Stimulated activated CD4-positive, alpha-beta T cell treated with anti-CD3 and anti-CD28 coated beads, Interleukin-15, amount 100 ng/mL, for 48 hours (primary cell): Measurements from ENCODE around the gene PNPLA5.
"Not testable (repeated sequence)": the region's sequence is repeated elsewhere in the genome, so short reads cannot be mapped to it uniquely, and the experiment has no call there.

Experiments
- DNase-seq, 2 donors: peaks; one replicate each; pipeline ENCODE4 v3.0.0-alpha.2; 2020; ENCODE audit warnings: low read depth in 2 of 2

PNPLA5 gene

DNA sequence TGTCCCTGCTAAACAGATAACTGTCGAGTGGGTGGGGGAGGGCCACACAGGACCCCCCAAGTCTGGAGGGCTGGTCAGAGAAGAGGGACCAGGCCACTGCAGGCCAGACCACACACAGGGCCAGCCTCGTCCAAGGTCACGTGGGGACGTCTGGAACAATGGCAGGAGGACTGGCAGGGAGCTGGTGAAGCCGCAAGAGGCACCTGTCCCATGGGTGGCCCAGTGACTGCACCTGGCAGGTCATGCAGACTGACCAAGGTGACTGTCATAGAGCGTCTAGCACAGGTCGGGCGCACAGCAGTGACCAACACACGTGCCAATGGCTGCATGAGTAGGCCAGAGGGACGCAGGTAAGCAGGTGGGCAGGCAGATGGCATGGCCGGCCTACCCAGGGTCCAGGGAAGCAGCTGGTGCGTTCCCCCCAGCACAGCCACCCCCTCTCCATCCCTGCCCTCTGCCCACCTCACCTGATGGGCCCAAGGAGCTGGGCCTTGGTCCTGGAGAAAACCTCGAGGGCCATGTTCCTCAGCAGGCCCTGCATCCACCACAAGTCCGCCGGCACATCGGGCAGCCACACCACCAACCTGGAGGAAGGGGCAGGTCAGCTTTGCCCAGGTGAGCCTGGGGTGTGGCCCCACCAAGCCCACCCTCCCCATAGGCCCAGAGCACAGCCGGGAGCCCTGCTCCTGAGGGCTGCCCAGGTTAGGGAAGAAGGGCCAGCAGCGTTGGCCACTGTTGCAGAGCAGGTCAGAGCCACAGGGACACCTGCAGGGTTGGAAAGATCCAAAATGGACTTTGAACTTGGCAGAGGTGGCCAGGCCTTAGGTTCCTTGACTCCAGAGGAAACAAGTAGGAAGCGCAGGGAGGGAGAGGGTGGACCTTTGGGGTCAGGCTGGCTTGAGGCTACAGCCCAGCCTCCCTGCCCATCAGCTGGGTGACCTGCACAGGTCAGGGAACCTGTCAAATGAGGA, 10.4 kb downstream of the PNPLA5 start:
- DNase-seq, result no peak

DNA sequence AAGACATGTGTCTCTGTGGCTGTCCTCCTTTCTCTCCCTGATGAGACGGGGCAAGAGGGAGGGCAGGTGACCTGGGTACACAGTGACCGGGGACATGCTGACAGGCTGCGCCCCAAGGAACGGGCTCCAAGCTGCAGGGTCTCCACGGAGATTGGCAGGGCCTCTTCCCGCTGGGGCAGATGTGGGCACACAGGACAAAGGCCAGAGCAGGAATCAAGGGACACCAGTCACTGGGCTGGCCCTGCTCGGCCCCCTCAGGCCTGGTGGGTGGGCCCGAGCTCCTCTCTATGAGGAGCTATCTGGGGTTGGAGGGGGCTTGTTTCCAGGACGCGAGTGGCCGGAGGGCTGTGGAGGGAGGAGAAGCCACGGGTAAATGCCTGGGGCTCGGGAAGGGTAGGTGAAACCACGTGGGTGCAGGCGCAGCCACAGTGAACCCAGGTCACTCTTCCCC, 11.2 kb downstream of the PNPLA5 start:
- DNase-seq, result no peak

DNA sequence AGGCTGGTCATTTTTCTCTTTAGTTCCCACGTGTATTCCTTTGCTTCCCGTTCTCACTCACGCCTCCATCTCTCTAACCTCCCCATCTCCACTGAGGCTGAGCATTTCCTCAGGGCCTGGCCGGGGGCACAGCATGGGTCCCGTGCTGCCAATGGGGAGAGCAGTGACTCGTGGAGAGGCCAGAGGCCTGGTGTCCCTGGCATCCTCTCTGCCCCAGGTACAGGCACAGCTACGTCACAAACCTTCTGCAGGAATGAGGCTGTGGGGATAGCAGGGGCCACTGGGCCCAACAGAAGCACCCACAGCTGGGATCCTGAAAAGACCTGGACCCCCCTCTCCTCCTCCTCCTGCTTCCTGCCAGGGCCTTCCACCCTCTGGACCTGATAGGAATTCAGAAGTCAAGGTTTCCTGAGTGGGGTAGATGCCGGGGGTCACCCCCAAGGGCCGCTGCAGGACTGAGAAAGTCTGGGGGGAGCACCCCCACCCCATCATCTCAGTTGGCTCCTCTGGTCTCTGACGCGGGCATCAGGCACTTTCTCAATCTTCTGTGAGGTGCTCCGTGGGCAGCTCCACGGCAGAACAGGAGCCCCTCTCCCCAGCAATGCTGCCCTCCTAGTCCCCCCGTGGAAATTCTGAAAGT, 11.8 kb downstream of the PNPLA5 start:
- DNase-seq, result no peak

DNA sequence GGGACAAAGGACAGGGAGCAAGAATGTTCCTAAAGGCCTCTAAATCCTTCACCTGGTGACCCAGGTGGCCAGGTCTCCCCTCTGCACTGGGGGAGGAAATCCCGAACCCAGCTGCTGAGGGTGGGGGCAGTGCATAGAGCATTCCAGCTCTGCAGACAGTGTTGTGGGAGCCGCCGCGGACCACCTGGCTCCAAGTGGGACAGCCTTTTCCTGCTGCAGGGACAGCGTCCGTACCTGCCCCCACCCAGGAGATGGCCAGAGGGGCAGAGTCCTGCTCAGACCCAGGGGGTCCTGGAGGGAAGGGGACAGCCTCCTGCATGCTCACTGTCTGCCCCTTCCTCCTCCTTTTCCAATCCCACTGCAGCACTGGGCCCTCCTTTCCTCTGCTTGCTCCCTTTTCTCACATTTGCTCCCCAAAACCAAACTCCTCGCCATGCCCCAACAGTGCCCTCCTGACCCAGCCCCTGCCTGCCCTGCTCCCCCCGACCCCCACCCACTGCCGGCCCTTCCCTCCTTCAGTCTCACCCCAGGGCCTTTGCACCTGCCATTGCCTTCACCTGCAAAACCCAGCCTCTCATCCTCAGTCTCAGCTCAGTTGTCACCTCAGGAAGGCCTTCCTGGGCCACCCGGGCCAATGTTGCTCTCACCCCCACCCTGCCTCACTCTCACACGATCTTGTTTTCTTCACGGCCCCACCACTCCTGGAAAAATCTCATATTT, 12.8 kb downstream of the PNPLA5 start:
- DNase-seq, result no peak

DNA sequence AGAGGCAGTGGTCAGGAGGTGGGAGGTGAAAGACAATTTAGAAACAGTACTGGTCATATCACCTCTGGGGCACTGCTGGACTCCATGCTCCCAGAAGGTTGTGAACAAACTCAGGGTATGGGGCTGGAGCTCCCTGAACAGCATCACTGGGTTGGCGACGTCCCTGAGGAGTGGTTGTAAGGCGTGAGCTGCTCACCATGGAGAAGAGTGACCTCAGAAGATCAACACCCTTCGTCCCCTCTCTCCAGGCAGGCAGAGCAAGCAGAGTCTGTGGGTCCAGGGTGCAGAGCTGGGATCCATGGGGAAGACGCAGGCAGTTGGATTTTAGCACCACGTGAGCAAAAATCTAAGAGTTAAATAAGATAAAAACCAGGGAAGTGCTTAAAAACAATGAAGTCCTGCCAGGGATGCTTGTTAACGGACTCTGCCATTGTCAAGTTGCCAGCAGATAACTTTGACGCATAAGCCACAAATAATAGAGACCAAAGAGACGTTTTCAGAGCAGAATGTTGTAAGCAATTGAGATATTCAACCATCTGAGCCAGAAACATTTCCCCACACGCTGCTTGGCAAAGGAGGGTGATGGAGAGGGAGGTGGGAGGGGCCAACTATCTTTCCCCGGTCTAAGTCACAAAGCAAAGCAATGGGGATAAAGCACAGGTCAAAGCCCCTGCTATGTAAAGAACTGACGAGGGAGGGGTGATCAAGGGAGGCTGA, 13.6 kb downstream of the PNPLA5 start:
- DNase-seq, result no peak

DNA sequence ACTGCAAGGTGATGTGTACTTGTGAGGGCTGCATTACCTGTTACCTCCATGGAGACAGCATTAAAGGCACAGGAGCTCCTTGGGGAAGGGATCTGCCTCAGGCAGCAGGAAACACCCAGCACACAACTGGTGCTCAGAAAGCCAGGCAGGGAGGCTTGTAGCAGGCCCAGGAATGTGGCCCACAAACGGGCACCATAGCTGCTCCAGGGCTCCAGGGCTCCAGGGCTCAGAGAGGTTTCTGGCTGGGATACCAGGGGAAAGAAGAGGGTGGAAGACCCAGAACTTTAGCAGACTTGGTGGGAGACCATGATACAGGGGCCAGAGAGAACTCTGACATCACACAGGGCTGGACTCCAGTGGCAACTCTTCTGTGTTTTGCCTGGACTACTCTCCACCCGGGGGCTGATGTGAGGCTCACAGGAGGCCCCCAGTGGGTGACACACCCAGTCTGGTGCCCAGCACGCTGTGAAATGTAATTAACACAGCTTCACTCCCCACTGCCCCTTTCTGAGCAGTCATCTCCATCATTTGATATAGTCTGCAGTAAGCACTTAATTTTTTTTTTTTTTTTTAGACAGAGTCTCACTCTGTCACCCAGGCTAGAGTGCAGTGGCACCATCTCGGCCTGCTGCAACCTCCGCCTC, 14.8 kb downstream of the PNPLA5 start:
- no peak for DNase-seq

DNA sequence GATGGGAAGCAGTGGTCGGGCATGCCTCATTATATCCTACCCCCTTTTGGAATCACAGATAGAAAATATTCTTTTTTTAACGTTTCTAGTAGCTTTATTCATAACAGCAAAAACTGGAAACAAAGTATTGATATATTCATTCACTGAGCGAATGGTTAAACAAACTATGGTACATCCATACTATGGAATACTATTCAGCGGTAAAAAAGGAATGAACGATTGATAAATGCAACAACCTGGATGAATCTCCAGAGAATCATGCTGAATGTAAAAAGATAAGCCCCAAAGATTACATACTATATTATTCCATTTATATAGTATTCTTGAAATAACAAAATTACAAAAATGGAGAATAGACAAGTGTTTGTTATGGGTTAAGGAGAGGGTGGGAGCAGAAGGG, 22.0 kb downstream of the PNPLA5 start:
- DNase-seq, result no peak

DNA sequence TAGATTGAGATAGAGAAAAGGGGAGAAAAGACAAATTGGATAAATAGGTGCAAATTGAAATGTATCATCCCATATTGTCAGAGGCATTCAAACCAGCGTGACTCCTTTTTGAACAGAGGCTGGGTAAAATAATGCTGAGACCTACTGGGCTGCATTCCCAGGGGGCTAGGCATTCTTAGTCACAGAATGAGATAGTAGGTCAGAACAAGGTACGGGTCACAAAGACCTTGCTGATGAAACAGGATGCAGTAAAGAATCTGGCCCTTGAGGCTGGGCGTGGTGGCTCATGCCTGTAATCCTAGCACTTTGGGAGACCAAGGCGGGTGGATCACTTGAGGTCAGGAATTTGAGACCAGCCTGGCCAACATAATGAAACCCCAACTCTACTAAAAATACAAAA, 22.8 kb downstream of the PNPLA5 start:
- DNase-seq, result not testable (repeated sequence)

DNA sequence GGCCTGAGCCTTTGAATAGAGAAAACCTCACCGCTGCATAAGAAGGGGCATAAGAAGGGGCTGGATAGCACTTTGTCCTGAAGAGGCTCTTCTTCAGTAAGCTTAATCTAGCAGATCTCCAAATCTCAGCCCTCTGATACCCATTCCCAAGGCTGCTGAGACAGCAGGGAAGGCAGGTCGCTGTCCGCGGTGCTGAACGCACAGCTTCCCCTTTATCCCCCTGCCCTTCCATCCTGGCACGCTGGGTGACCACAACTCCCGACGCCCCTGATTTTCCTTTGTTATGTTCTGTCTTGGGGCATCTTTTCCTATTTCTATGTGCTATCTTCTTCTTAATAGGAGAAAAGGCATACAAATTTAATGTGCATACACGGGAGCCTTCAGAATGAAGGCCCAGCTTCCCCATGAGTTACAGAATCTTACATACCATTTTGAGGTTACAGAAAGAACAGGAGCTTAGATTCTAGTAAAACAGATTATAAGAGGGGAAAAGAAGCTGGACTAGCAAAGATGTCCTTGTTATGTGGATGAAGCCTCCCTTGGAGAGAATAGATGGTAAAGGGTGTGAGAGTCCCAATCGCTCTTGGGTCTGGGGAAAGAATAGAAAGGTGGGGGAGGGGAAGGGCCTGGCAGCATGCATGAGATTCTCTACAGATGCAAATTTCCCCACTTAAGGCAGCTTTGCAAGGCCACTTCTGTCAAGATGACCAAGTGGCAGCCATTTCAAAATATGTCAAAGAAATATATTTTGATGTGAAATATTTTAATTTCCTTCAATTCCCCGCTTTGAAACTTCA, 23.8 kb downstream of the PNPLA5 start:
- peak in 1 of 2 donors; percentile 10 for DNase-seq

DNA sequence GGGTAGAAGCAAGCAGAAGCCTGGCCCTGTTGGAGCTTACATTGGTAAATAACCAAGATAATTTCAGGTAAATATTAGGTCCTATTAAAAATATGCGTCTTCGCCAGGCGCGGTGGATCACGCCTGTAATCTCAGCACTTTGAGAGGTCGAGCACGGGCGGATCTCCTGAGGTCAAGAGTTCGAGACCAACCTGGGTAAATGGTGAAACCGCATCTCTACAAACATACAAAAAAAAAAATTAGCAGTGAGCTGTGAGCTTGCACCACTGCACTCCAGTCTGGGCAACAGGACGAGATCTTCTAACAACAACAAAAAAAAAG, 29.0 kb downstream of the PNPLA5 start:
- no peak for DNase-seq

DNA sequence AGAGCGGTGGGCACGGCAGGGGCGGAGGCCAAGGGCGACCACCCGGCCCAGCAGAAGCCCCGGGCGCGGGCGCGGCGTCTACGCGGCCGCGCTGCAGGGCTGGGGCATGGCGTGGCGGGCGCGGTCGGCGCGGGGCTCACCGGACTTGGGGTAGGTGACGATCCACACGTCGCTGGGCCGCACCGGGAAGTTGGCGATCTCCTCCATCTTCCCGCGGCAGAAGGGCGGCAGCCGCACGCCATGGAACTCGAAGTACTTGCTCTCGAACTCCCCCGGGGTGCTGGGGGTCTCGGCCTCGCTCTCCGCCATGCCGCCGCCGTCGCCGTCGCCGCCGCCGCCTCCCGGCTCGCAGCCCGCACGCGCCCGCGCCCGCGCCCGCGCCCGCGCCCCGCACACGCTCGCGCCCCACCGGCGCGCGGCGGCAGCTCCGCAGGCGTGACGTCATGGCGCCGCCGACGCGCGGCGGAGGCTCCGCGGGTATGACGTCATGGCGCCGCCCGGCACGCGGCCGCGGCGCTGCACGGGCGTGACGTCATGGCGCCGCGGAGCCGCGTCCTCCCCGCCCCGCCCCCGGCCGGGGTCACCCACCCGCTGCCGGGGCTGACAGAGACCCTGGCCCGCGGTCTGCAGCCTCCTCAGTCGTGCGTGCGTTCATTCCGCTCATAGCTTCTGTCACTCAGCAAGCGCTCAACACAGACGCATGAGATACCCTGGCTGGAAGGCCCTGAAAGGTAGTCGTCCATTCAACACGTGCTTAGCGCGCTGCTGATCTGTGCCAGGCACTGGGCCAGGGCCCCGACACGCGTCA, 29.5 kb downstream of the PNPLA5 start, which contains the start of gene SULT4A1:
Gene SULT4A1 (minus strand): TSS at position 440 of the 808 bp plus-strand sequence. CDS start 131 bp downstream, at position 309.
- DNase-seq, result no peak

DNA sequence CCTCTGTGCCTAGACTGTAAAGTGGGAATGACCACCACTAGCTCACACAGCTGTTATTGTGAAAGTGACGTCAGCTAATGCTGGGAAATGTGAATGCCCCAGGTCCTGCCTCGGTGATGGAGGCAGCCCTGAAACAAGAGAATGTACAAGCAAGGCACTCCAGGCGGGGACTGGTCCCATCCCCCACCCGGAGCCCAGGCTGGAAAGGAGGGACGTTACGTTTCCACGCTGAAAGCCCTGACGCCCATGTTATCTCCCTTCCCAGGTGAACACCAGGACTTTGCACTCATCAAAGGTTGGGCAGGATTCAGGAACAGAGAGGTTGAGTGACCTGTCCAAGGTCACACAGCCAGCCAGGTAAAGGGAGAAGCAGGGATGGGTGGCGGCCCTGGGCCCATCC, 30.3 kb downstream of the PNPLA5 start:
- no peak for DNase-seq

DNA sequence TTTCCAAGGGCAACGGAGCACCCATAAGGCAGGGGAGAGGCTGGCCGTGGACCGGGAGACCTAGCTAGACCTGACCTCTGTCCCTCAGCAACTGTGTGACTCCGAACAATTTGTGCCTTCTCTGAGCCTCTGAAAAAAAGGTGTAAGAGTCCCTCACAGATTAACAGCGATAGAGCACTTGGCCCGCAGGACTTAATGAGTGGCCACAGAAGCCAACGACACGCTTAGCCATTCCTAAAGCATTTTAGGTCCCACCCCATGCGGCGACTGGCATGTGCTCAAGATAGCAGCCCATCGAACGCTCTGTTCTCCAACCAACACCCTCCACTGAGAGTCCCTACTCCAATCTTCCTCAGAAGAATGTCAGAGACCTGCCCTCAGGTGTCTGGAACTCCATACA, 31.0 kb downstream of the PNPLA5 start:
- no peak for DNase-seq

DNA sequence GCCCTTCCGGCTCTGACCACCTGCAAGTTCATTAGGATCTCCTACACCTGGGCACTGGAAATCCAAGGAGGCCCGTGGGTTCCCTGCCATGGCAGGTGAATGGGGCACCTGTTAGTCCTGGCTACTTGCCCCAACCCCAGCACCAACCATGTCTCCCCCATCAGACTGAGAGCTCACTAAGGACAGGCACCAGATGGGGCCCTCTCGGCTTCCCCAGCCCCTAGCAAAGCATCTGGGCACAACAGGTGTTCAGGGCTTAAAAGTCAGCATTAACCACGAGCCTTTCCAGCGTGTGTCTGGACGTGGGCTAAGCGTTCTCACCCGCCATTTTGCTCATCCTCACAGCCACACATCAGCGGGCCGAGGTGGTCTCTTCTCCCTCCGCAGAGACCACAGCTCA, 31.7 kb downstream of the PNPLA5 start:
- DNase-seq, result no peak

DNA sequence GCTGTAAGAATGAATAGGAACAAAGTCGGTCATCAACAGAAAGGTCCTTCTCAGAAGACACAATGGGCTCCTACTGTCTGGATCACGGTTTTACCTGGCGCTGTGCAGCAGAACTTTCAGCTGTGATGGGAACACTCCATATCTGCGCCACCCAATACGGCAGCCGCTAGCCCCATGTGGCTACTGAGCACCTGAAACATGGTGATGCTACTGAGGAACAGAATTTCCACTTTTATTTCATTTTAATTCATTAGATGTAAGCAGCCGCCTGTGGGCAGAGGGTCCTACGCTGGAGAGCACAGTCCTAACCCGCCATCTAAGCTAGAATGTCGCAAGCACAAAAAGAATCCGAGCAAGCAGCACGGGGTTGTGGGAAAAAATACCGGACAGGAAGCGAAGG, 32.2 kb downstream of the PNPLA5 start:
- DNase-seq, result no peak

DNA sequence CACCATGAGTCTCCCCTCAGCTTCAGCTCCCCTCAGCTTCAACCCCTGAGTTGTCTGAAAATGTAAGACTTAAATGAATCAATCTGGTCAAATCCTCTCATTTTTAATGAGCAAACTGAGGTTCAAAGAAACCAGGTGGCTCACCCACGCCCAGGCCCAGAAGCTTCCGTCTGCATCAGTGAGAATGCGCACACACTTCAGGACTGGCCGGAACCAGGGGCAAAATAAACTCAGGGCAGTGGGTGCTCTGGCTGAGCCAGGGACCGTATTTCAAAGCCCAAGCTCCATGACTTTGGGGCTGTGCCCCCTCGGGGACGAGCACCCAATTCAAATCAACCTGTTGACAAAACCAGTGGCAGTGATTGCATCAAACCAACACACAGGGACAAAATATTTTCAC, 32.6 kb downstream of the PNPLA5 start:
- DNase-seq, result no peak

DNA sequence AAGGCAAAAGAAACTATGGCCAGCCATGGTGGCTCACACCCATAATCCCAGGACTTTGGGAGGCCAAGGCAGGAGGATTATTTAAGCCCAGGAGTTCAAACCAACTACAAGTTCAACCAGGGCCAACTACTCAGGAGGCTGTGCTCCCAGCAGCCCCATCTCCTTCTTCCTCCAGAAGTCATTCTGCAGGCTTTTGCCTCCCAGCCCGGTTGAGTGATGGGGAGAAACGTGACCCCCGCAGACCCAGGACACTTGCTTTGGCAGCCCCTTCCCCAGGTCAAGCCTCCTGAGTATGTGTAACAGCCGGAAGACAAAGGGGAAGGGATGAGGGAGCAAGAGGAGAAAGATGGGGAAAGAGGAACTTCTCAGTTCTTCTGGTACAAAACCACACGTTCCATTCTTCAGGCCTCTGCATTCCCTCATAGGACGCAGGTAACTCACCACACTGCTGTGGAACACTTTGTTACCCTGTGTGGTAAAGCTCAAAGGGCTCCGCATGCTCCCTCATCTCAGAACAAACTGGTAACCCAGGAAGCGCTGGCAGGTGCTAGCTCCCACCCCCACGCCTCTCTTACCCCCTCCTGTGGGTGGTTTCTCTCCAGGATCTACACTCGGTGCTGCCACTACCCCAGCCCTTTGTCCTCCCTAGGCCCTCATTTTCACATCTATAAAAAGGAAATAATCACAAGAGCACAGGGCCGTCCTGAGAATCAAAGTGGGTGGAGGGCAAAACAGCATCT, 33.5 kb downstream of the PNPLA5 start:
- no peak for DNase-seq

DNA sequence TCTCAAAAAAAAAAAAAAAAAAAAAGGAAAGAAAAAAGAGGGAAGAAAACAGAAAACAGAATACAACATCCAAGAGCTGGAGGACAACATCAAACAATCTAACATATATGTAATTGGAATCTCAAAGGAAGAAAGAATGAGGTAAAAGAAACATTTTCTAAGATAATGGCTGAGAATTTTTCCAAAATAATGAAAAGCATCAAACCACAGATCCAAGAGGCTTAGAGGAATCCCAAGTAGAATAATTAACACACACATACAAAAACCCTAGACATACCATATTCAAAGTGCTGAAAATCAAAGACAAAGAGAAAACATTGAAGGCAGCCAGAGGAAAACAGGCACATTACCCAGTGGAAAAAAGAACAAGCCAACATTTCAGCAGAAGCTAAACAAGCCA, 34.4 kb downstream of the PNPLA5 start:
- no peak for DNase-seq

DNA sequence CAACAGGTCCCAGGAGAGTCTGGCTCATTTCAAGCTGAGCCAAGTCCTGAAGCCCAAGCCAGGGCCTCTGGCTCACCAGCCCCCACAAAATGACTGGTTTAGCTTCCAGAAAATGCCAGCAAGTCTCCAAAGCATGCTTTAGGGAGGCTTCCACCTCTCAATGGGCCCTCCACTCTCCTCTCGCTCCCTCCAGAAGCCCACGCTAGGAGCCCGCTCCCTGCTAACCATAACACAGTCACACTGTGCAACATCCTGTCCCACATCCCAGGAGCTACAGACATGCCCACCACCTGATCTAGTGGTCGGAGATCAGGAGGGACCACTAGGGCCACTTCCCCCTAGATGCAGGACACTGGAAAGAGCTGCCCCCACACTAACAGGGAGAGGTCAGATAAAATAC, 36.4 kb downstream of the PNPLA5 start:
- no peak for DNase-seq
